Activated CD4-positive, alpha-beta T cell treated with anti-CD3 and anti-CD28 coated beads, Interleukin-2, amount 10 ng/mL, durations not matched to agents 7 days and 5 days (primary cell): ENCODE measurements around the gene ZNF302. TPM values are rescaled to one million over a fixed set of nuclear protein-coding genes. Genes with fewer than 3 reads are reported as not detected.
"Not testable (repeated sequence)": the region's sequence is repeated elsewhere in the genome, so short reads cannot be mapped to it uniquely, and the experiment has no call there.

Experiments used
- CTCF ChIA-PET: fragments of 350-600 bp; sonication (Branson Sonifier 250); formaldehyde crosslinking; loops from one replicate; lab custom pipeline; 2021; ENCODE audit warnings: antibody characterized with exemption; lab: Charles Lee
- POLR2A ChIA-PET: fragments of 350-600 bp; sonication (Branson Sonifier 250); formaldehyde crosslinking; loops from one replicate; lab custom pipeline; 2021; ENCODE audit warnings: antibody characterized with exemption; lab: Charles Lee
- DNase-seq: peaks from one replicate; pipeline ENCODE4 v3.0.0-alpha.2; 2020
- H3K27ac Mint-ChIP-seq: one replicate; pipeline ENCODE4 v1.8.0; 2021; ENCODE audit warnings: mild to moderate bottlenecking, moderate library complexity, mixed read lengths
- H3K27me3 Mint-ChIP-seq: one replicate; pipeline ENCODE4 v1.8.0; 2021; ENCODE audit warnings: mixed read lengths
- H3K36me3 Mint-ChIP-seq: one replicate; pipeline ENCODE4 v1.8.0; 2021; ENCODE audit warnings: low read depth, mixed read lengths
- H3K4me1 Mint-ChIP-seq: one replicate; pipeline ENCODE4 v1.8.0; 2021; ENCODE audit warnings: mixed read lengths
- H3K4me3 Mint-ChIP-seq: one replicate; pipeline ENCODE4 v1.8.0; 2021; ENCODE audit warnings: mild to moderate bottlenecking, moderate library complexity, mixed read lengths
- H3K9me3 Mint-ChIP-seq: one replicate; pipeline ENCODE4 v1.8.0; 2021; ENCODE audit warnings: mixed read lengths
- total RNA-seq, 2 experiments: library from RNA; stranded (reverse); gene quantifications; one replicate each; pipeline ENCODE4 v1.2.3, GENCODE V29; 2021

ZNF302 gene
- total RNA-seq, 2 experiments from 2014 or later, result 23.1 to 24.3 TPM

DNA sequence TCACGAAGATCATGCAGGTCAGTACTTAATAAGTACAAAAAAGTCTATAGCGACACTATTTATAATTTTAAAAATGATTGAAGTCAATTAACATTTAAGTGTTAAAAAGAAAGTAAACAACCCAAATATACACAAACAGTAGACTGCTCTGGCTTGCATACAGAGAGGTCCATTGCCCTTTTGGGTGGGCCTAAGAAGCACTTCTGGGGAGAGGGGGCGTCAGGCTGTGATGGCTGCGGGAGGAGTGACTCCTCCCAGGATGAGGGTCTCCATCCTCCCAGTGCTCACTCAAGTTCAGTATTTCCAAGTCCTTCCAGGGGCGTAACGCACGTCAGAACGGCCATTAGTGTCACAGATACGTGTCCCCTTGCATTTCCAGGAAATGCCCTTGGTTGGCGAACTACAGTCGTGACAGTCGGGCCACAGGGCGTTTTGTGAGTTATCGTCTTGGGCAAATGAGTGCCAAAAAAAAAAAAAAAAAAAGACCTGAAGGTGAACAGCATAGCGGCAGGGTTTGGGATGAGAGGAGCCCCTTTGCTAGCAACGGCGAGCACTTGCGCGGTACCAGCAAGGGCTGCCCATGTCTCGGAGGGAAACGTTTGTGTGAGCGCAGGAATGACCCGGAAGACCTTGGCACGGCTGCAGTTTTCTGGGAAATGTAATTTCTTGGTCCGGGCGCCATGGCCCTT, 637 bp upstream of the ZNF302 start, which contains the start of gene SCGB2B2:
Gene SCGB2B2, minus strand, starts transcription at position 463 of the 689 bp plus-strand sequence. CDS start 82,596 bp downstream, outside the sequence.
- Mint-ChIP-seq H3K27me3 (peaks cover 3% of the 10 kb centered on the region), H3K4me3 (peak within 1 kb of the TSS; percentile 84), H3K4me1 (peaks cover 29% of the 10 kb centered on the region), H3K36me3 (peaks cover 51% of the 10 kb centered on the region), H3K27ac (peak within 1 kb of the TSS; percentile 97), H3K9me3 (peaks cover 24% of the 10 kb centered on the region)
- DNase-seq, result peak; percentile 72
- ChIA-PET POLR2A (interaction anchor here (0.5 kb wide), 1 partner anchor 1538 kb away, joined by 3 read pairs; the partner anchor contains the start of gene ZNF146), CTCF (interaction anchor here (0.9 to 2.0 kb wide), 4 partner anchors 10 to 37 kb away, joined by 3 to 10 read pairs (median 6); no protein-coding TSS in a partner anchor)

- H3K4me3 Mint-ChIP-seq, result peak overlapping the region; percentile 84
- ChIA-PET CTCF (interaction anchor here (0.9 to 2.0 kb wide), 5 partner anchors 10 to 1518 kb away, joined by 3 to 10 read pairs (median 4); partner anchors contain the start of gene ZNF181), POLR2A (interaction anchor here (0.6 to 1.4 kb wide), 2 partner anchors 55 to 94 kb away, joined by 3 to 4 read pairs; partner anchors contain the start of gene ZNF181)
- H3K9me3 Mint-ChIP-seq, result peaks cover 30% of the 10 kb centered on the region
- H3K36me3 Mint-ChIP-seq, result peaks cover 60% of the 10 kb centered on the region
- no peaks in the 10 kb centered on the region for H3K27me3 Mint-ChIP-seq
- H3K27ac Mint-ChIP-seq, result peak overlapping the region; percentile 97
- no peak for DNase-seq
- H3K4me1 Mint-ChIP-seq, result peaks cover 29% of the 10 kb centered on the region
Measured at GRCh38 chr19:34678085-34678412, 571 bp downstream of the ZNF302 start.

- Mint-ChIP-seq H3K9me3 (peaks cover 30% of the 10 kb centered on the region), H3K27me3 (no peaks in the 10 kb centered on the region), H3K36me3 (peaks cover 63% of the 10 kb centered on the region), H3K27ac (peak overlapping the region; percentile 85), H3K4me3 (peak overlapping the region; percentile 84), H3K4me1 (peaks cover 29% of the 10 kb centered on the region)
- POLR2A ChIA-PET, result interaction anchor here (1.4 kb wide), 1 partner anchor 55 kb away, joined by 4 read pairs; the partner anchor contains the start of gene ZNF181
- no peak for DNase-seq
- CTCF ChIA-PET, result interaction anchor here (0.9 to 2.0 kb wide), 4 partner anchors 10 to 1518 kb away, joined by 3 to 10 read pairs (median 6); partner anchors contain the start of gene ZNF181
Measured at GRCh38 chr19:34678421-34678820, 943 bp downstream of the ZNF302 start.

- ChIA-PET CTCF (no interaction called here), POLR2A (no interaction called here)
- H3K27me3 Mint-ChIP-seq, result no peaks in the 10 kb centered on the region
- peaks cover 51% of the 10 kb centered on the region for H3K9me3 Mint-ChIP-seq
- peaks cover 22% of the 10 kb centered on the region for H3K4me1 Mint-ChIP-seq
- H3K27ac Mint-ChIP-seq, result no peak overlapping the region
- H3K36me3 Mint-ChIP-seq, result peaks cover 75% of the 10 kb centered on the region
- no peak overlapping the region for H3K4me3 Mint-ChIP-seq
- DNase-seq, result no peak
Measured at GRCh38 chr19:34681478-34681877, 4.0 kb downstream of the ZNF302 start.

DNA sequence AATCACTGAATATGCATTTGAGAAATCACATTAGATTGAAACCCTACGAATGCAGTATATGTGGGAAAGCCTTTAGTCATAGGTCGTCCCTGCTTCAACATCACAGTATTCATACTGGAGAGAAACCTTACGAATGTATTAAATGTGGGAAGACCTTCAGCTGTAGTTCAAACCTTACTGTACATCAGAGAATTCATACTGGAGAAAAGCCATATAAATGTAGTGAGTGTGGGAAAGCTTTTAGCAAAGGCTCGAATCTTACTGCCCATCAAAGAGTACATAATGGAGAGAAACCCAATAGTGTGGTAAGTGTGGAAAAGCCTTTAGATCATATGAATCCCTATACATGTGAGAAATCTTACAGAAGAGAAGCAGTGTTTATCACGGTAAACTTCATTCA, 7.8 kb downstream of the ZNF302 start:
- POLR2A ChIA-PET, H3K4me3 Mint-ChIP-seq, H3K27ac Mint-ChIP-seq, H3K27me3 Mint-ChIP-seq, CTCF ChIA-PET, DNase-seq, H3K4me1 Mint-ChIP-seq: not testable (repeated sequence)
- peaks cover 53% of the 10 kb centered on the region for H3K36me3 Mint-ChIP-seq
- H3K9me3 Mint-ChIP-seq, result peaks cover 63% of the 10 kb centered on the region

DNA sequence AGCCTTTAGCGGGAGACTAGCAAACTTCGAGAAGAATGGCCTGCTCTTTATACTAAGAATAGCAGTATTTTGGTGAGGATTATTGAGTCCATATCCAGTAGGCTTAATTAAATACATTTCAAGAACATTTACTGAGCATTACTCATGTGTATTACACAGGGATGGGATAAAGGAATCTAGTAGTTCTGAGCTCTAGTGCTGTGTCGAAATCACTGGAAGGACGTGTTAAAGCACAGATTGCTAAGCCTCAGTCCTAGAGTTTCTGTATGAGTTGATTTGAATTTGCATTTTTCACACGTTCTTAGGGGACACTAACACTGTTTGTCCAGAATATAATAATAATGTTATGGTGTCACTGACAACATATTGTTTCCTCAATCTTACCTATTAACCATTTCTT, 9.0 kb downstream of the ZNF302 start:
- Mint-ChIP-seq H3K9me3 (peaks cover 60% of the 10 kb centered on the region), H3K4me3 (no peak overlapping the region), H3K4me1 (no peaks in the 10 kb centered on the region)

DNA sequence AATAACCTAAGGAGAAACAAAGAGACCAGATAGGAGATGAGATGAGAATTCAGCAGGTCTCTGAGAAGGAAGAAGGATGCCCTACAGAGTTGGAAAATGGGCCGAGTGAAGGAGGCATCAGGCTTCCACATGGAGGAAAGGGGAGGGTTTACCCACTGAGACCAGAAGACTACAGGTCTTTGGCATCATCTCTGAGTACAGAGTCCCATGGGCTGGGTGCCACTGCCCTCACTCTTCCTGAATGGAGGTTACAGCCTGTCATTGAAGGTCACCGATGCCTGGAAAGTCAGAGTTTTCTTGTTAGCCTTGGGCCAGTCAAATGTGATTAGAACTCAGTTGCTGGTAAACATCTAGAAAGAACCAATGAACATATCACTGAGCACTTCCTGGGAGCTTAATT, 9.9 kb downstream of the ZNF302 start:
- DNase-seq, result no peak
- Mint-ChIP-seq H3K4me3 (no peak overlapping the region), H3K9me3 (peaks cover 61% of the 10 kb centered on the region), H3K4me1 (no peaks in the 10 kb centered on the region), H3K27ac (no peak overlapping the region), H3K36me3 (peaks cover 35% of the 10 kb centered on the region), H3K27me3 (no peaks in the 10 kb centered on the region)
- CTCF ChIA-PET, result interaction anchor here (2.8 kb wide), 1 partner anchor 10 kb away, joined by 8 read pairs; the partner anchor contains the start of gene ZNF302
- POLR2A ChIA-PET, result no interaction called here

More for the DNA sequence above, 9.0 kb downstream of the ZNF302 start:
- ChIA-PET POLR2A (no interaction called here), CTCF (interaction anchor here (0.8 kb wide), 1 partner anchor 46 kb away, joined by 3 read pairs; no protein-coding TSS in a partner anchor)
- H3K27me3 Mint-ChIP-seq, result no peaks in the 10 kb centered on the region
- peaks cover 43% of the 10 kb centered on the region for H3K36me3 Mint-ChIP-seq
- no peak overlapping the region for H3K27ac Mint-ChIP-seq
- DNase-seq, result no peak

GRCh38 chr19:34688592-34688991, 11.1 kb downstream of the ZNF302 start:
- H3K4me3 Mint-ChIP-seq, result no peak overlapping the region
- H3K27me3 Mint-ChIP-seq, result peaks cover 3% of the 10 kb centered on the region
- peaks cover 56% of the 10 kb centered on the region for H3K9me3 Mint-ChIP-seq
- CTCF ChIA-PET, result interaction anchor here (0.8 to 2.8 kb wide), 2 partner anchors 11 to 24 kb away, joined by 3 to 8 read pairs; partner anchors contain the start of gene ZNF302
- peaks cover 24% of the 10 kb centered on the region for H3K36me3 Mint-ChIP-seq
- H3K27ac Mint-ChIP-seq, result no peak overlapping the region
- H3K4me1 Mint-ChIP-seq, result no peaks in the 10 kb centered on the region
- POLR2A ChIA-PET, result no interaction called here
- DNase-seq, result no peak

DNA sequence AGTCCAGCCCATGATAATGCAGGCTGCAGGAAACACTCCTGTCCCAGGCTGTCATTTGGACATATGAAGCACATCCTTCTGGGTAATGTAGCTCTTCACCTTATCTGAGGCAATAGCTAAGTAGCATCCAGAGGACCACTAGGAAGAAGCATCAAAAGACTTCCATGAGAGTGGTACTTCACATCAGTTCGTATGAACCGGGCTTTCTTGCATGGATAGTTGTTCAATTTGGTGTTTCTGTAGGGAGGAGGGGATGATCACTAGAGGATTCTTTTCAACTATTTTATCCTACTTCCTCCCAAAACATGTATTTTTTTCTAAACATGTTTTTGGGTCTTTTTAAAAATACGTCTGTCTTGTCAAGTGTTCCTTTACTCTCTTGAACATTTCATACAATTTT, 12.9 kb downstream of the ZNF302 start:
- ChIA-PET CTCF (no interaction called here), POLR2A (no interaction called here)
- Mint-ChIP-seq H3K27me3 (peaks cover 3% of the 10 kb centered on the region), H3K4me3 (no peak overlapping the region), H3K36me3 (peaks cover 7% of the 10 kb centered on the region), H3K9me3 (peaks cover 49% of the 10 kb centered on the region), H3K27ac (no peak overlapping the region), H3K4me1 (no peaks in the 10 kb centered on the region)
- DNase-seq, result no peak

- peaks cover 27% of the 10 kb centered on the region for H3K9me3 Mint-ChIP-seq
- H3K4me3 Mint-ChIP-seq, result no peak overlapping the region
- H3K36me3 Mint-ChIP-seq, result no peaks in the 10 kb centered on the region
- no peak overlapping the region for H3K27ac Mint-ChIP-seq
- DNase-seq, result no peak
- H3K27me3 Mint-ChIP-seq, result peaks cover 3% of the 10 kb centered on the region
- ChIA-PET CTCF (no interaction called here), POLR2A (no interaction called here)
- H3K4me1 Mint-ChIP-seq, result no peaks in the 10 kb centered on the region
Measured at GRCh38 chr19:34692549-34692948, 15.1 kb downstream of the ZNF302 start.

DNA sequence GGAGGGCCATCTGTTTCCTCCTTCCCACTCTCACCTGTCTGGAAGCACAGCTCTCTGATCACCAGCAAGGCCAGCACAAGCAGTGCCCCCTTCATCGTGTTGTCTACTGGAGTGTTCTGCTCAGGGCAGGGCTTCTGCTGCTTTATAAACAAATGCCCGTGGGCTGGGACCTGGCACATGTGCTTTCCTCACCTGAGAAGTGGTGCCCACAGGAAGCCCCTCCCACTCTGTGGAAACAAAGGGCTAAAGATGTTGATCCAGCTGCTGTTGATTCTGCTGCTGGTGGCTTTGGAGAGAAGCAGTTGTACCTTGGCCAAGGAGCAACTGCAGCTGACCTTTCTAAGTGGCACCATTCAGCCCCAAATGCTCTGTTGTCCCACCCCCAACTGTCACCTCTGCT, 30.2 kb downstream of the ZNF302 start:
- POLR2A ChIA-PET, result no interaction called here
- Mint-ChIP-seq H3K36me3 (no peaks in the 10 kb centered on the region), H3K27me3 (no peaks in the 10 kb centered on the region), H3K9me3 (peaks cover 4% of the 10 kb centered on the region), H3K4me1 (peaks cover 1% of the 10 kb centered on the region), H3K27ac (no peak overlapping the region), H3K4me3 (no peak overlapping the region)
- CTCF ChIA-PET, result no interaction called here
- no peak for DNase-seq

DNA sequence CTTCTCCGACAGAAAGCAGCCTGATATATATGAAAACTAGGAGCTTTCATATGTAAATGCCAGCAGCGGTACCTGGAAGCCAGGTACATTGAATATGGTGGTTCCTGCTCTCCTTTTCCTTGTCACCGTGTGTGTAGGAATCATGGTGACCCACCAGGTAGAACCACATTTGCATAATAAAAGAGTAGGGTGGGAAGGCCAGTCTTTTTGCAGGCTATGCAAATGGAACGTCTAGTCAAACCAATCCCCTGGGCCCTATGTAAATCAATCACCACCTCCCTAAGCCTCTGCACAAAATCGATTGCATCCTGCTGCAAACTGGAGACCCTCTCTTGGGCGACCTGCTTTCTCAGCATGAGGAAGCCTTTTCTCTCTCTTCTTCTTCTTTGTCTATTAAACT, 34.4 kb downstream of the ZNF302 start:
- CTCF ChIA-PET, result interaction anchor here (0.5 to 0.9 kb wide), 3 partner anchors 29 to 240 kb away, joined by 3 read pairs; no protein-coding TSS in a partner anchor
- Mint-ChIP-seq H3K36me3 (no peaks in the 10 kb centered on the region), H3K4me1 (peaks cover 1% of the 10 kb centered on the region), H3K9me3 (peaks cover 22% of the 10 kb centered on the region), H3K27ac (no peak overlapping the region), H3K4me3 (no peak overlapping the region), H3K27me3 (peaks cover 7% of the 10 kb centered on the region)
- no peak for DNase-seq
- POLR2A ChIA-PET, result no interaction called here
